Erythroblast (primary cell): ENCODE results near the gene COG4.

Source experiments
- GATA1 ChIP-seq: IDR thresholded peaks from 2 replicates; pipeline ENCODE4 v1.6.1; 2011; ENCODE audit warnings: low read depth, mild to moderate bottlenecking, control low read depth, low read length, moderate library complexity
- POLR2A ChIP-seq: IDR thresholded peaks from 2 replicates; pipeline ENCODE4 v1.6.1; 2011; ENCODE audit warnings: mild to moderate bottlenecking, low read length

GRCh38 chr16:70453117-70453891, 70.0 kb downstream of the COG4 start:
- TF ChIP-seq POLR2A: no peak
- no peak for TF ChIP-seq GATA1
